Right hindlimb (tissue), 1 donor: Measurements from ENCODE around the gene ERC1.
A peak's percentile ranks its signal among the peaks of the same experiment; 100 is the strongest.

ENCODE experiments used
- DNase-seq: peaks from one replicate; pipeline ENCODE4 v3.0.0-alpha.2; 2018

The ERC1 gene

GRCh38 chr12:1419849-1420371, 428.9 kb downstream of the ERC1 start:
- DNase-seq: no peak

GRCh38 chr12:1421091-1421846, 430.2 kb downstream of the ERC1 start:
- no peak for DNase-seq

GRCh38 chr12:1422604-1423315, 431.7 kb downstream of the ERC1 start:
- DNase-seq: no peak

GRCh38 chr12:1424674-1425395, 433.8 kb downstream of the ERC1 start:
- DNase-seq: no peak

- DNase-seq: no peak
Observed at GRCh38 chr12:1425396-1425729, 434.3 kb downstream of the ERC1 start.

GRCh38 chr12:1428671-1429070, 437.6 kb downstream of the ERC1 start:
- DNase-seq: no peak

GRCh38 chr12:1429980-1430379, 439.0 kb downstream of the ERC1 start:
- DNase-seq: no peak

GRCh38 chr12:1434296-1434955, 443.4 kb downstream of the ERC1 start:
- no peak for DNase-seq

GRCh38 chr12:1435044-1435443, 444.0 kb downstream of the ERC1 start:
- no peak for DNase-seq

GRCh38 chr12:1435456-1435855, 444.4 kb downstream of the ERC1 start:
- no peak for DNase-seq

- DNase-seq: no peak
Observed at GRCh38 chr12:1436015-1436414, 445.0 kb downstream of the ERC1 start.

- no peak for DNase-seq
Observed at GRCh38 chr12:1436981-1437380, 446.0 kb downstream of the ERC1 start.

- no peak for DNase-seq
Observed at GRCh38 chr12:1439201-1439600, 448.2 kb downstream of the ERC1 start.

GRCh38 chr12:1439687-1440086, 448.7 kb downstream of the ERC1 start:
- no peak for DNase-seq

- DNase-seq: peak; percentile 44
Observed at GRCh38 chr12:1443421-1444141, 452.6 kb downstream of the ERC1 start.

GRCh38 chr12:1444142-1444516, 453.1 kb downstream of the ERC1 start:
- no peak for DNase-seq

GRCh38 chr12:1445807-1446206, 454.8 kb downstream of the ERC1 start:
- DNase-seq: no peak

GRCh38 chr12:1448336-1448735, 457.3 kb downstream of the ERC1 start:
- DNase-seq: no peak

GRCh38 chr12:1453810-1454209, 462.8 kb downstream of the ERC1 start:
- no peak for DNase-seq

GRCh38 chr12:1456885-1457284, 465.9 kb downstream of the ERC1 start:
- DNase-seq: no peak

- no peak for DNase-seq
Observed at GRCh38 chr12:1457901-1458300, 466.9 kb downstream of the ERC1 start.

GRCh38 chr12:1459339-1459738, 468.3 kb downstream of the ERC1 start:
- no peak for DNase-seq
